Body of pancreas (tissue), 4 donors: ENCODE measurements around the gene CD207. TPM values are rescaled to one million over a fixed set of nuclear protein-coding genes. Genes with fewer than 3 reads are reported as not detected.

Experiments used
- ATAC-seq: fragments of 150-250 bp; one replicate; pipeline ENCODE4 v1.9.1; 2016
- DNase-seq, 4 donors: peaks; one replicate each; pipeline ENCODE4 v3.0.0-alpha.2; 2019
- H3K27ac ChIP-seq, 4 donors: fragments of 200-600 bp; sonication (generic); 1 replicate in 3 of 4; 2 replicates in 1 of 4; pipeline versions ENCODE4 v1.5.1 to v1.6.1; 2016 to 2019; ENCODE audit warnings: mild to moderate bottlenecking in 1 of 4, mixed read lengths in 1 of 4, moderate library complexity in 1 of 4
- H3K27me3 ChIP-seq, 2 donors: fragments of 200-600 bp; sonication (generic); one replicate each; pipeline ENCODE4 v1.6.0; 2016; ENCODE audit warnings: mild to moderate bottlenecking in 1 of 2
- H3K36me3 ChIP-seq, 2 donors: fragments of 200-600 bp; sonication (generic); replicated peaks in 1 of 2; 2 replicates each; pipeline ENCODE4 v1.5.1; 2016; ENCODE audit warnings: low read depth in 2 of 2; ENCODE audit not compliant: insufficient read depth in 1 of 2
- H3K4me1 ChIP-seq: fragments of 200-600 bp; sonication (generic); one replicate; pipeline ENCODE4 v1.6.0; 2016
- H3K4me3 ChIP-seq, 2 donors: fragments of 200-600 bp; sonication (generic); 1 replicate in 1 of 2; 2 replicates in 1 of 2; pipeline ENCODE4 v1.5.1; 2016 to 2019
- H3K9me3 ChIP-seq, 3 donors: fragments of 200-600 bp; sonication (generic); 1 replicate in 2 of 3; 2 replicates in 1 of 3; pipeline ENCODE4 v1.5.1; 2016
- POLR2A ChIP-seq, 3 donors: fragments of 450-650 bp; IDR thresholded peaks; one replicate each; pipeline ENCODE4 v1.6.1; 2016; ENCODE audit warnings: antibody characterized with exemption in 3 of 3, mild to moderate bottlenecking in 2 of 3
- WGBS, 2 donors: methylation state at CpG; one replicate each; pipeline ENCODE4 v1.1.5; 2017; 5-methylcytosine and 5-hydroxymethylcytosine counted together
- intact Hi-C: fragments of 100-400 bp; cut with DNase I; formaldehyde crosslinking; loops from one replicate; pipeline ENCODE4 v1.15.1; 2023
- total RNA-seq, 2 donors: library from RNA; depleted of rRNA; stranded (reverse); fragments of >200 nt; gene quantifications; one replicate each; pipeline ENCODE4 v1.1.0, GENCODE V29; 2016
- TF ChIP-seq, protein P1 (sequence below), 7 experiments: fragments of 450-650 bp in 4 of 7; fragments of 200-600 bp in 3 of 7; sonication (generic) in 3 of 7; IDR thresholded peaks; one replicate each; pipeline ENCODE4 v1.5.1; 2016 to 2019; ENCODE audit warnings: antibody characterized with exemption in 7 of 7

CD207 gene
- total RNA-seq, 2 donors from 2014 or later, result not detected

DNA sequence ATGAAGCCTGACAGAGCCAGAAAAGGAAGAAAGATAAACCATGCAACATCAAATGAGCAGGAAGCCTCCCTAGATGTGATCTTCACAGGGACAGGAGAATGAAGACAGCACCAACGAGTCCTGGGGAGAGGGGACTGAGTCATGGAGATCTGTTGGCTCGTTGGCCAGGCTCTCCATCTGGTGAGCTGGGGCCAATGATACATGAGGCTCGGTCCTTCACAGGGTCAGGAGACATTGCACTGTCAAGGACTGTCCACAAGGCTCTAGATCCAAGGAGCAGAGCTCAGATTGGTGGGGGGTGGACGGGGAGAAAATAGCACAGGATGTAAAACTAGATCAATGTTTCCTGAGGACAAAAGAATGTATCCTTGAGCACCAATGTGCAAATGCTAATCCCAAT lies 735 bp downstream of the CD207 start:
- Histone ChIP-seq H3K9me3 (no peaks in the 10 kb centered on the region), H3K4me1 (no peaks in the 10 kb centered on the region), H3K27me3 (no peaks in the 10 kb centered on the region), H3K27ac (no peak overlapping the region), H3K4me3 (no peak overlapping the region), H3K36me3 (no peaks in the 10 kb centered on the region)
- WGBS, 2 donors, result 64 to 67% methylated on average over 4 of the region's 4 CpGs
- ATAC-seq (no peak), DNase-seq (no peak)
- intact Hi-C loops, result no loop called here
- TF ChIP-seq, protein P1, sequence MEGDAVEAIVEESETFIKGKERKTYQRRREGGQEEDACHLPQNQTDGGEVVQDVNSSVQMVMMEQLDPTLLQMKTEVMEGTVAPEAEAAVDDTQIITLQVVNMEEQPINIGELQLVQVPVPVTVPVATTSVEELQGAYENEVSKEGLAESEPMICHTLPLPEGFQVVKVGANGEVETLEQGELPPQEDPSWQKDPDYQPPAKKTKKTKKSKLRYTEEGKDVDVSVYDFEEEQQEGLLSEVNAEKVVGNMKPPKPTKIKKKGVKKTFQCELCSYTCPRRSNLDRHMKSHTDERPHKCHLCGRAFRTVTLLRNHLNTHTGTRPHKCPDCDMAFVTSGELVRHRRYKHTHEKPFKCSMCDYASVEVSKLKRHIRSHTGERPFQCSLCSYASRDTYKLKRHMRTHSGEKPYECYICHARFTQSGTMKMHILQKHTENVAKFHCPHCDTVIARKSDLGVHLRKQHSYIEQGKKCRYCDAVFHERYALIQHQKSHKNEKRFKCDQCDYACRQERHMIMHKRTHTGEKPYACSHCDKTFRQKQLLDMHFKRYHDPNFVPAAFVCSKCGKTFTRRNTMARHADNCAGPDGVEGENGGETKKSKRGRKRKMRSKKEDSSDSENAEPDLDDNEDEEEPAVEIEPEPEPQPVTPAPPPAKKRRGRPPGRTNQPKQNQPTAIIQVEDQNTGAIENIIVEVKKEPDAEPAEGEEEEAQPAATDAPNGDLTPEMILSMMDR (IDR thresholded peaks at IDR 0.05), result no peak
- no peak for TF ChIP-seq POLR2A (IDR thresholded peaks at IDR 0.05)

DNA sequence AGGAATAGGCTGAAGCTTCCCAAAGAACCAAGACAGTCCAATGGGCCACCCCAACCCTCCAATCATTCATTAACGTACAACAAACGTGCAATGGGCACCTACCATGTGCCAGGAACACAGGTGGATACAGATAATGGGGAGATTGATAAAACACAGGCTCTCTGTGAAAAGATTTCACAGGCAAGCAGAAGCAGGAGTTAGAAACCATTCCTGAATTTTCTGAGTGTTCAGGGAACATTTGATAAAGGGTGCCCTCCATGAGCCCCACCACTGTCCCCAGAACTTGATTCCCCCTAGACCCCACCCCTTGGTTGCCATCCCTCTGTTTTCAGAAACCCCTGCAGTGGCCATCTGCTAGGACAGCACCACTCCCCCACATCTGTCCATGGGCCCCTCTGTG lies 1.5 kb downstream of the CD207 start:
- Histone ChIP-seq H3K36me3 (no peaks in the 10 kb centered on the region), H3K27me3 (no peaks in the 10 kb centered on the region), H3K9me3 (no peaks in the 10 kb centered on the region), H3K4me3 (no peak overlapping the region), H3K27ac (no peak overlapping the region), H3K4me1 (no peaks in the 10 kb centered on the region)
- ATAC-seq (no peak), DNase-seq (no peak)
- WGBS, 2 donors, result 53 to 70% methylated on average over 2 of the region's 2 CpGs
- TF ChIP-seq POLR2A (IDR thresholded peaks at IDR 0.05), result no peak
- TF ChIP-seq, protein P1 (IDR thresholded peaks at IDR 0.05), result no peak
- intact Hi-C loops, result no loop called here

DNA sequence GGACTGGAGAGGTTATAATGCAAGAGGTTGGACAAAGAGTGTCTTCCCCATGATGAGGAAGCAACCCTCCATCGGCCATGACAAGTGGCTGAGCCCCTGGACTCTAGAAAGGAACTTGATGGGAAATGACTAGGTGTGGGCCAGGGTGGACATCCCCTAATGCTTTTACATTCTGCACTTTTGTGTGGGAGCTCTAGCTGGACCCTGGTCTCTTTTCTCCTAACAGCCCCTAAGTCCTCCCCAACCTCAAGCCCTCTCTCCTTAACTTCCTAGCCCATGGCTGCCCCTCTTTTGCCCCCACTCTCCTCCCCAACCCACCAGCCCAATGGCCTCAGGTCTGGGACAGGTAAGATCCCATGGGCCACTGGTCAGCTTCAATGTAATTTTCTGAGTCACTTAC lies 2.4 kb downstream of the CD207 start:
- Histone ChIP-seq H3K36me3 (no peaks in the 10 kb centered on the region), H3K9me3 (no peaks in the 10 kb centered on the region), H3K4me3 (no peak overlapping the region), H3K4me1 (no peaks in the 10 kb centered on the region), H3K27ac (no peak overlapping the region), H3K27me3 (no peaks in the 10 kb centered on the region)
- no peak for TF ChIP-seq POLR2A (IDR thresholded peaks at IDR 0.05)
- TF ChIP-seq, protein P1 (IDR thresholded peaks at IDR 0.05), result no peak
- WGBS, 2 donors, result 78 to 91% methylated on average over 1 of the region's 1 CpG
- DNase-seq (no peak), ATAC-seq (no peak)
- intact Hi-C loops, result no loop called here

DNA sequence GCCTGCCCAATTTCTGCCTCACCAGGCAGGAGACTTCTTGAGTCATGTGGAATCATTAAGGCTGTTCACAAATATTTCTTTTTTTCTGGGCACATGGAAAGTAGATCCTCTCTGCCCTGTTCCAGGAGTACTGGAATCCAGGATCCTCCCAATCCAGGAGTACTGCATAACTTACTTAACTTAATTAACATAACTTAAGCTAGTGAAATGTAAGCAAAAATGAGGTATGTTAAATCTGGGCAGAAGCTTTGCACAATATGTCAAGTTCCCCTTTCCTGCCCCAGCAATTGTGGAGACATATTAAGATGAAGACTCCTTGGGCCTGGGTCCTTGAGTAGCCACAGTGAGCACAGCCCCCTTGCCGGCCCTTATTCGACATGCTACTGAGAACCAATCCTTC lies 3.2 kb downstream of the CD207 start:
- 76 to 77% methylated on average over 2 of the region's 2 CpGs for WGBS, 2 donors
- ATAC-seq, result no peak
- no peaks in the 10 kb centered on the region for H3K9me3 ChIP-seq
- H3K27ac ChIP-seq, result no peak overlapping the region
- H3K4me1 ChIP-seq, result no peaks in the 10 kb centered on the region
- intact Hi-C loops, result no loop called here
- TF ChIP-seq, protein P1 (IDR thresholded peaks at IDR 0.05), result no peak
- no peak for TF ChIP-seq POLR2A (IDR thresholded peaks at IDR 0.05)
- no peak overlapping the region for H3K4me3 ChIP-seq
- H3K36me3 ChIP-seq, result no peaks in the 10 kb centered on the region
- no peak for DNase-seq
- no peaks in the 10 kb centered on the region for H3K27me3 ChIP-seq

DNA sequence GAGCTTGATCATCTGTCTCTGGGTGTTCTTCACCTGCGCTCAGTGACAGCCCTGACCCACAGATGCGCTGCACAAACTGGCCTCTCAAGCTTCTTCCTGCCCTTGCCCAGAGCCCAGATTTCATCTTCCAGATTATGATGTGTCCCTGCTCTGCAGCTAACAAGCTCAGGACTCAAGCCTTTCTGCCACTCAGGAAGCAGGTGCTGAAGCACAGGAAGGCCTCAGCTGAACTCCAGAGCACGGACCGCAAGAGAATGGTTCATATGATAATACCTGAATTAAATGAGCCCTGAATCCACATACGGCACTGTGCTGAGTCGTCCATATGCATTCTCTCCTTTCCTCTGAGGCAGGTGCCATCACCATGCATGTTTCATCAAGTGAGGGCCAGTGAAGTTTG lies 3.8 kb downstream of the CD207 start:
- 74 to 77% methylated on average over 6 of the region's 6 CpGs for WGBS, 2 donors
- DNase-seq, result no peak
- ATAC-seq, result no peak
- TF ChIP-seq, protein P1 (IDR thresholded peaks at IDR 0.05), result no peak
- TF ChIP-seq POLR2A (IDR thresholded peaks at IDR 0.05), result no peak
- no peaks in the 10 kb centered on the region for H3K9me3 ChIP-seq
- H3K4me1 ChIP-seq, result no peaks in the 10 kb centered on the region
- H3K4me3 ChIP-seq, result no peak overlapping the region
- H3K27ac ChIP-seq, result no peak overlapping the region
- no peaks in the 10 kb centered on the region for H3K36me3 ChIP-seq
- H3K27me3 ChIP-seq, result no peaks in the 10 kb centered on the region
- intact Hi-C loops, result no loop called here
